ENCODE measurements around the gene SLC29A3. TPM values are rescaled to one million over a fixed set of nuclear protein-coding genes. Genes with fewer than 3 reads are reported as not detected.

SLC29A3 gene
- total and polyA plus RNA-seq, 2 donors (not counting 1 experiment from before 2014, with no cell fraction given): 0.90 to 2.3 TPM

DNA sequence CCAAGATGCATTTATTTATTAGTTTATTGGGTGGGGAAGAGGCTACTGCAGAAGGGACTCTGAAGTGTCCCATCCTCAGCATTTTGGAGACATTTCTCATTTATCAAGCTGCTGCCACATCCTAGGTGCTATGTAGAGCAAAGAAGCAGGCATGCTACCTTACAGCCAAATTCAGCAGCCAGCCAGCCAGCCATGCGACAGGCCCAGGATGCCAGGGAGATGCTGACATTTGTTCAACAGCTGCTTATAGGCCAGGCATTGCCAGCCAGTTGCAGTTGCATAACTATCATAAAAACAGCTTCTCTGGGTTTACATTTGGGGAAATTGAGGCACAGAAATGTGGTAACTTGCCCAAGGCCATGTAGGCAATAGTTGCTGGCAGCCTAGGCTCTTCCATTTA is 2.3 kb downstream of the SLC29A3 start:
- TF ChIP-seq, protein P1, sequence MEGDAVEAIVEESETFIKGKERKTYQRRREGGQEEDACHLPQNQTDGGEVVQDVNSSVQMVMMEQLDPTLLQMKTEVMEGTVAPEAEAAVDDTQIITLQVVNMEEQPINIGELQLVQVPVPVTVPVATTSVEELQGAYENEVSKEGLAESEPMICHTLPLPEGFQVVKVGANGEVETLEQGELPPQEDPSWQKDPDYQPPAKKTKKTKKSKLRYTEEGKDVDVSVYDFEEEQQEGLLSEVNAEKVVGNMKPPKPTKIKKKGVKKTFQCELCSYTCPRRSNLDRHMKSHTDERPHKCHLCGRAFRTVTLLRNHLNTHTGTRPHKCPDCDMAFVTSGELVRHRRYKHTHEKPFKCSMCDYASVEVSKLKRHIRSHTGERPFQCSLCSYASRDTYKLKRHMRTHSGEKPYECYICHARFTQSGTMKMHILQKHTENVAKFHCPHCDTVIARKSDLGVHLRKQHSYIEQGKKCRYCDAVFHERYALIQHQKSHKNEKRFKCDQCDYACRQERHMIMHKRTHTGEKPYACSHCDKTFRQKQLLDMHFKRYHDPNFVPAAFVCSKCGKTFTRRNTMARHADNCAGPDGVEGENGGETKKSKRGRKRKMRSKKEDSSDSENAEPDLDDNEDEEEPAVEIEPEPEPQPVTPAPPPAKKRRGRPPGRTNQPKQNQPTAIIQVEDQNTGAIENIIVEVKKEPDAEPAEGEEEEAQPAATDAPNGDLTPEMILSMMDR (conservative IDR thresholded peaks at IDR 0.05 in 1 of 2, IDR thresholded peaks at IDR 0.05 in 1 of 2; ENCODE audit: low read depth in 1 of 2, low read length in 2 of 2): no peak
- TF ChIP-seq EZH2 (IDR thresholded peaks at IDR 0.05; ENCODE audit: low read length, missing control alignments): no peak
- H3K27ac ChIP-seq (ENCODE audit: insufficient read depth, low read length): no peak overlapping the region

DNA sequence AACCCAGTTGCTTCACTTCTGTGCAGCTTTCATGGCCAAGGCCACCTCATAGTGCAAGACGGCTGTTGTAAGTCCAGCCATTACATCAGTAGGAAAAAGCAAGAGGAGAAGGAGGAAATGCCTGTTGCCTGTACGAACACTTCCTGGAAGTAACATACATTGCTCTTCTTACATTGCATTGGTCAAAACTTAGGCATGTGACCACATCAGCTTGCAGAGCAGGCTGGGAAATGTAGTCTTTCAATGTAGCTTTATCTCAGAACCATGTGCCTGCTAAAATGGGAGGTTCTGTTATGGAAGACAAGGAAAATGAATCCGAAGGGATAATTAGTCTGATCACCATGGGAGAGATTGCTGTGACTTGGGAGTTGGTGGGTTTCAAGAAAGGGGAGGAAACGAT is 4.3 kb downstream of the SLC29A3 start:
- H3K79me2 ChIP-seq (ENCODE audit: control insufficient read depth, insufficient read depth, low read length): no peaks in the 10 kb centered on the region
- H3K9me3 ChIP-seq (ENCODE audit: control insufficient read depth, insufficient read depth, low read depth, low read length): no peaks in the 10 kb centered on the region
- no peaks in the 10 kb centered on the region for H3K36me3 ChIP-seq (ENCODE audit: control insufficient read depth, insufficient read depth, low read length)
- H3K27me3 ChIP-seq (ENCODE audit: control insufficient read depth, insufficient read depth, low read length): no peaks in the 10 kb centered on the region
- H3K4me3 ChIP-seq (replicated peaks in 1 of 4; ENCODE audit: control extremely low read depth in 1 of 4, insufficient read depth in 1 of 4, low read depth in 3 of 4, low read length in 4 of 4): no peak overlapping the region
- no peak overlapping the region for H3K4me2 ChIP-seq (ENCODE audit: extremely low read depth, insufficient read depth, low read length)
- peak; percentile 17 to 39 for DNase-seq (ENCODE audit: low read depth in 2 of 2)
- no peak overlapping the region for H3K27ac ChIP-seq (ENCODE audit: insufficient read depth, low read length)
- H4K20me1 ChIP-seq (ENCODE audit: control insufficient read depth, extremely low read depth, insufficient read depth, low read length): no peaks in the 10 kb centered on the region
- TF ChIP-seq, protein P1 (conservative IDR thresholded peaks at IDR 0.05 in 1 of 2, IDR thresholded peaks at IDR 0.05 in 1 of 2; ENCODE audit: low read depth in 1 of 2, low read length in 2 of 2): no peak
- no peak for TF ChIP-seq EZH2 (IDR thresholded peaks at IDR 0.05; ENCODE audit: low read length, missing control alignments)
- no peak overlapping the region for H3K9ac ChIP-seq (ENCODE audit: insufficient read depth, low read length)
- no peaks in the 10 kb centered on the region for H3K4me1 ChIP-seq (ENCODE audit: control insufficient read depth, extremely low read depth, insufficient read depth, low read length)
- no peak overlapping the region for H2AFZ ChIP-seq (ENCODE audit: low read length)

More for the DNA sequence above, 2.3 kb downstream of the SLC29A3 start:
- Histone ChIP-seq H4K20me1 (ENCODE audit: control insufficient read depth, extremely low read depth, insufficient read depth, low read length) (no peaks in the 10 kb centered on the region), H3K4me2 (ENCODE audit: extremely low read depth, insufficient read depth, low read length) (no peak overlapping the region), H3K9ac (ENCODE audit: insufficient read depth, low read length) (no peak overlapping the region), H3K36me3 (ENCODE audit: control insufficient read depth, insufficient read depth, low read length) (no peaks in the 10 kb centered on the region), H2AFZ (ENCODE audit: low read length) (no peak overlapping the region), H3K9me3 (ENCODE audit: control insufficient read depth, insufficient read depth, low read depth, low read length) (no peaks in the 10 kb centered on the region), H3K4me3 (replicated peaks in 1 of 4; ENCODE audit: control extremely low read depth in 1 of 4, insufficient read depth in 1 of 4, low read depth in 3 of 4, low read length in 4 of 4) (no peak overlapping the region), H3K79me2 (ENCODE audit: control insufficient read depth, insufficient read depth, low read length) (no peaks in the 10 kb centered on the region), H3K4me1 (ENCODE audit: control insufficient read depth, extremely low read depth, insufficient read depth, low read length) (no peaks in the 10 kb centered on the region), H3K27me3 (ENCODE audit: control insufficient read depth, insufficient read depth, low read length) (no peaks in the 10 kb centered on the region)
- no peak for DNase-seq (ENCODE audit: low read depth in 2 of 2)

DNA sequence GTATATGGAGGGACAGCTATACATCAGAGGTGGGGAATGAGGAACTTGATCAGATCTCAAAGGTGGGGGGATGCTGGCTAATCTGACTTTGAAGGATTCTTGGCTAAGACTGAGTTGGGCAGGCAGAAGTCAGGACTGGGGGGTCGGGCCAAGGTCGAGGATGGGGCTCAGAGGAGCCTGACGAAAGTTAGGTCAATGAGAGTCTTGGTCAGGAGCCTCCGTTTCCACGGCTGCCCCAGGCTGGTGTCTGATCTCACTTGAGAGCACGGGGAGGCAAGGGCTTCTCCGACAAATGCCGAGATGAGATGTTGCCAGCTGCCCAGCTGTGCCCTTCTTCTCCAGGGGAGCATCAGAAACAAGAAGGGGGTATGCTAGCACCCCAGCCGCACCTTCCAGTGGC is 5.7 kb downstream of the SLC29A3 start:
- Histone ChIP-seq H3K9me3 (ENCODE audit: control insufficient read depth, insufficient read depth, low read depth, low read length) (no peaks in the 10 kb centered on the region), H3K27ac (ENCODE audit: insufficient read depth, low read length) (no peak overlapping the region), H3K36me3 (ENCODE audit: control insufficient read depth, insufficient read depth, low read length) (no peaks in the 10 kb centered on the region), H3K4me1 (ENCODE audit: control insufficient read depth, extremely low read depth, insufficient read depth, low read length) (no peaks in the 10 kb centered on the region), H2AFZ (ENCODE audit: low read length) (no peak overlapping the region), H3K79me2 (ENCODE audit: control insufficient read depth, insufficient read depth, low read length) (no peaks in the 10 kb centered on the region), H3K4me2 (ENCODE audit: extremely low read depth, insufficient read depth, low read length) (no peak overlapping the region), H3K4me3 (replicated peaks in 1 of 4; ENCODE audit: control extremely low read depth in 1 of 4, insufficient read depth in 1 of 4, low read depth in 3 of 4, low read length in 4 of 4) (no peak overlapping the region), H3K27me3 (ENCODE audit: control insufficient read depth, insufficient read depth, low read length) (peaks cover 1% of the 10 kb centered on the region), H4K20me1 (ENCODE audit: control insufficient read depth, extremely low read depth, insufficient read depth, low read length) (no peaks in the 10 kb centered on the region), H3K9ac (ENCODE audit: insufficient read depth, low read length) (no peak overlapping the region)
- no peak for TF ChIP-seq EZH2 (IDR thresholded peaks at IDR 0.05; ENCODE audit: low read length, missing control alignments)
- TF ChIP-seq, protein P1 (conservative IDR thresholded peaks at IDR 0.05 in 1 of 2, IDR thresholded peaks at IDR 0.05 in 1 of 2; ENCODE audit: low read depth in 1 of 2, low read length in 2 of 2): no peak
- no peak for DNase-seq (ENCODE audit: low read depth in 2 of 2)
